Measurements from ENCODE around the gene CENATAC.
"Not testable (repeated sequence)": the region's sequence is repeated elsewhere in the genome, so short reads cannot be mapped to it uniquely, and the experiment has no call there.

Gene CENATAC

DNA sequence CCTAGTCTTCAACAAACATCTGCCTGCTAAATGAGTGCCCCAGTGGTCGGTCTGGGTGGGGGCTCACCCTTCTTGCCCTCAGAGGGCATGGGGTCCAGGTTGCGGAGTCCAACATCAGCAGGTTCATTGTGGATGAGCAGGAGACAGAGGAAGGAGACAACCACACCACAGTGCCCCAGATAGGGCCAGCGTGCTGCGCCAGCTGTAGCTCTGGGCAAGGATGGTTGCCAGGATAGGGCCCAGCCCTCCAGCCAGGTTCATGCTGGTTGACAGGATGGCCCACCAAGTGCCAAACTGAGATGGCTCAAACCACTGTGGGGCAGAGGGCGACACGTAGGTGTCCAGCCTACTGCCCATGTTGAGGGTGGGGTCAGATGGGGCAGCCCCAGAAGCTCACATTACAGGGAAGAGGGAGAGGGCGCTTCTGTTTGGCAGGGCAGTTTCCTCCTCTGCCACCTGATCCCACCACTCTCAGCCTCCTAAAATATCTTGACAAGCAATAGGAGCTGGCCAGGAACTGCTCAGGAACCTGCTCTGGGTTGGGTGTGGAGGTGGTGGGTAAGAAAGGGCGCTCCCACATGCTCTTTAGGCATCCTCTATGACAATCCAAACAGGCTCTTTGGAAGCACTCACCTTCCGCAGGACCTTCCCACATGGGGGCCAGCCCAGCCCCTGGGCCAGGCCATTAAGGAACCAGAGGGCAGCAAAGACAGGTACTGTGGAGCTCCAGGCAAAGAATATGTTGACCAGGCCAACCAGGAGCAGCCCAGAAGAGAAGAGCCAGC is 29.8 kb downstream of the CENATAC start:
- no peak for DNase-seq

DNA sequence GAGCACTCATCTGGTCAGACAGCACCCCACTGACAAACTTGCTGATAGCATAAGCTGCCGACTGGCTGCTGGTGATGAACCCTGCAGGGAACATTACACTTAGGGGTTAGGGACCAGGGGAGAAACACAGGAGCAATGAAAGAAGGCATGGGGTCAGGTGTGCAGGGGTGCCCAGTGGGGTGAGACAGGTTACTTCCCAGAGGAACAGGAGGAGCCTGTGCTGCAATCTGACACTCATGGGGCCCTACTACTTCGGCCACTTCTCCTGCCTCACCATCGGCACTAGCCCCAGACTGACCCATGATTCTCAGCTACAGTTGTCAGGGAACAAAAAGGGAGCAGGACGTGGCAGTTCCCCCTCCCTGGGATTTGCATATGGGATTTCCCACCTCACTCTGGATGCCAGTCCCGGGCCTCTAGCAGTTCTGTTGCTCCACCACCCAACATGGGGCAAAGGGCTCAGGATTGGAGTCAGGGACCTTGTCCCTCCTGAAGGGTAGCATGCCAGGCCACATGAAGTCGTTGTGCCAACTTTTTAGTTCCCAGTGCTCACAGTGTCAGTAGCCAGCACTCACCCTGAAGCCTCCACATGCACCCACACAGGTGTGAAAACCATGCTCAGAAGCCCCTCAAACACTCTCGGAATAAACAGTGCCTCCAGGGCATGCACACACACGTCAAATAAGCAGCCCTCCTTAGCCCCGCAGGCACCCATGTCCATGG is 30.6 kb downstream of the CENATAC start:
- DNase-seq, result no peak

DNA sequence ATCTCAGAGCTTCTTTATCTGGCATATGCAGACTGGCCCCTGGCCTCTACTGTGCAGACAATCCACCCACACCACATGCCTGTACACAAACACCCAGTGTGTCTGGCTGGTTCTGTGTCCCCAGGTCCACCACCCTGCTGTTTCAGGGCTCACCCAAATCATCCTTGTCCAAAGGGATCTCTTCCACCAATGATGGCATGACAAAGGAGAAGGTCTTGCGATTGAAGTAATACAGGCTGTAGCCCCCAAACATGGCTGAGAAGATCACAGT is 31.1 kb downstream of the CENATAC start:
- DNase-seq, result no peak

DNA sequence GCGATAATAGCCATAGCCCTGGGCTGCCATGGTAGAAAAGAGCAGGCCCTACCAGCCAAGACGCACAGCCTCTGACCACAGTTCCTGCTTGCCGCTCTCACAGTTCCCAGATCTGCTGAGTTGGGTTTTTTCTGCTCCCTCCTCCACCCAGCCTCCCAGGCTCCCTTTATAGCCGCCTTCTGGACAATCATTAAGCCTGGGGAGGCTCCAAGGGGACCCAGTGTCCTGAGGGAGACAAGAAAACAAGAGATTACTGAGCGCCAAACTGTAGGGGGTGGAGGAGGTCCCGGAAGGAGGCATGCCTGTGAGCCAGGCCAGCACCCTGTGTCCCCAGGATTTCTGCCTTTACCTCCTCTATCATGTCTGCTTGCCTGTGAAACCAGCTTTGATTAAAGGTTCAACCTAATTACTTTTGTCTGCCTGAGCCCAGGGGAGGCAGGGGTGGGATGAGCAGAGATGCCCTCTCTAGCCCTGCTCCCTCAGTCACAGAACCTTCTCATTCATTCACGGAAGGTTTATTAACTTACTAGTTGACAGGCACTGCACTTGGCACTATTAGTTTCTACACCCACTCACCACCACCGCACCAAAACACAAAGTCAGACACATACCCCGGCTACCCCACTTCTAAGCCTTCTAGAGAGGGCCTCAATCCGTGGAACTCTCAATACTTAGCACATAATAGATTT is 31.5 kb downstream of the CENATAC start:
- DNase-seq, result no peak

DNA sequence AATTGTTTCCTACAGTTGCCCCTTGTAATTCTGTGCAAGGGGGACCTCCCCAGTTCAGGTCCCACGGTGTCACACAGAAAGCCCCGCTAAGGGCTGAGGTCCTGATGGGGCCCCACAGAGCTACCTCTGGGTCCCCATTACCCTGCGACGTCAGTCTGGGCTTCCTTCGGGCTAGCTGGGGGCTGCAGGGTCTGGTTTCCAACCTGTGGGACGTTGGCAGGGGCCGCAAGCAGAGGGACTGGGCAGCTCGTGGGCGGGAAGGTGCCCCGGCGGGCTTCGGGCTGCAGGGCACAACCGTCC is 32.0 kb downstream of the CENATAC start:
- DNase-seq, result no peak

DNA sequence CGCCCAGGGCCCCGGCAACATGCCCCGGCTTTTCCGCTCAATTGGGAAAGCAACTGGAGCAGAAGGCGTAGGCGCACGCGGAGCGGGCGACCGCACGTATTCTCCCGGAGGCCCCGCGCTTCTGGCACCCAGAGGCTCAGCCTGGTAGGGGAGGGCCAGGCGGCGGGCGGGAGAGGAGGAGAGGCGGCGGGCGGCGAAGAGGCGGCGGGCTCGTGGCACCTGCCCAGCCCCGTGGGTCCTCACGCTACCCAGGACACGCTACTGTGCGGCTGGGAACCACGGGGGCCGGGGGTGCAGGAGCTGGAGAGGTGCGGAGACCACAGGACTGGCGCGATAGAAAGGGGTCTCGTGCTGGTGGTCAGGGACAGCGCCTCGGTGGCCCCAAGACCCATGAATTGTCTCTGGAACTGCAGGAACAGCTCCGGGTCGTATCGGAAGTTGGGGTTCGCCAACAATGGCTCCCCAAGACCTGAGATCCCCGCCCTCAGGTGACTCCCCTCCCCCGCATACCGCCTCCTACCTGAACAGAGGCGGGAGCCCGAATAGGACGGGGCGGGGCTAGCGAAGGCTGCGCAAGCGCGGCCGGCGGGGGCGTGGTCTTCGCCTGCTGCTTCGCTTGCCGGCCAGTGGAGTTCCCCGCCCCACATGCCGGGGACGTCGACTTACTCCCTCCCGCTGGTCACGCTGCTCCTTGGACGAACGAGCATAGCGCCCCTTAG is 32.5 kb downstream of the CENATAC start, which contains the start of gene SLC37A4:
TSS of gene SLC37A4 (minus strand) at position 549 of the 719 bp plus-strand sequence.
- peak; percentile 97 for DNase-seq

DNA sequence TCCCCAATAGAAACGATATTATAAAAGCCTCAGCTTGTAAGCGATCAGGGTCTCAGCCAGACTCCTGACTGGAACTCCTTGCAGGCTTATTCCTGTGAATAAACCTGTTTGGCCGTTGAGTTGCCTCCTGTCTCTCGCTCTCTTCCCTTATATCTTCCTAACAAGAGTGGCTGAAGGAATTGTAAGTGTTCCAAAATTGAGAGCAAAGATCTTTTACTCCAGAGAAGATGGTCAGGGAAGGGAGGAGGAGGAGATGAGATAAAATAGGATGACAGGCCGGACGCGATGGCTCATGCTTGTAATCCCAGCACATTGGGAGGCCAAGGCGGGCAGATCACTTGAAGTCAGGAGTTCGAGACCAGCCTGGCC is 34.0 kb downstream of the CENATAC start:
- DNase-seq, result no peak

DNA sequence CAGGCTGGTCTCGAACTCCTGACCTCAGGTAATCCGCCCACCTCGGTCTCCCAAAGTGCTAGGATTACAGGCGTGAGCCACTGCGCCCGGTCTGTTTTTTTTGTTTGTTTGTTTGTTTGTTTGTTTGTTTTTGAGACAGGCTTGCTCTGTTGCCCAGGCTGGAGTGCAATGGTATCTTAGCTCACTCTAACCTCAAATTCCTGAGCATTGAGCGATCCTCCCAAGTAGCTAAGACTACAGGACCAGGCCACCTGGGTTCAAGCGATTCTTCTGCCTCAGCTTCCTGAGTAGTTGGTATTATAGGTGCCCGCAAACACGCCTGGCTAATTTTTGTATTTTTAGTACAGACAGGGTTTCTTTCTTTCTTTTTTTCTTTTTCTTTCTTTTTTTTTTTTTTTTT is 35.5 kb downstream of the CENATAC start:
- DNase-seq, result not testable (repeated sequence)

DNA sequence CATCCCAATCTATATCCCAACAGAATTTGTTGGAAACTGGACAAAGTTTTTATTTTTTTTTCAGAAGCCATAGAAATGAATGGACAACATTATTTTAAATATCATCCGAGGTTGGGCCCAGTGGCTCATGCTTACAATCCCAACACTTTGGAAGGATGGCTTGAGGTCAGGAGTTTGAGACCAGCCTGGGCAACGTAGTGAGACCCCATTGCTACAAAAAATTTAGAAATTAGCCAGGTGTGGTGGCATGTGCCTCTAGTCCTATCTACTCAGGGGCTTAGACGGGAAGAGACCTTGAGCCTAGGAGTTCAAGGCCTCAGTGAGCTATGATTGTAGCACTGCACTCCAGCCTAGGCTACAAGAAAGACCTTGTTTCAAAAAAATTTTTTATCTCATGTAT is 36.9 kb downstream of the CENATAC start:
- no peak for DNase-seq

DNA sequence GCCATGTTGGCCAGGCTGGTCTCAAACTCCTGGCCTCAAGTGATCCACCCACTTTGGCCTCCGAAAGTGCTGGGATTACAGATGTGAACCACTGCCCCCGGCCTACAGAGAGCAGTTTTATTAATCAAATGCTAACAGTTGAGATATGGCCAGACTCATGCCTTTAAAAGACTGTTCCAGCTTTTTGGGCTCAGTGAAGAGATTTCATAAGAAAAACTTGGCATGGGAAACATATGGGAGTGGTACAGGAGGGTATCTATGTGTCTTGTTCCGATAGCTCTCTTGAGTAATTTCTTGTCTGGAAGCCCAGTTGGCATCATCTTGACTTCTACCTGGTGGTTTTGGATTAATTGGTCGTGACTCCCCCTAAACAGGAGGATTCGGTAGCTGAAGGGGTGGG is 40.9 kb downstream of the CENATAC start:
- no peak for DNase-seq

DNA sequence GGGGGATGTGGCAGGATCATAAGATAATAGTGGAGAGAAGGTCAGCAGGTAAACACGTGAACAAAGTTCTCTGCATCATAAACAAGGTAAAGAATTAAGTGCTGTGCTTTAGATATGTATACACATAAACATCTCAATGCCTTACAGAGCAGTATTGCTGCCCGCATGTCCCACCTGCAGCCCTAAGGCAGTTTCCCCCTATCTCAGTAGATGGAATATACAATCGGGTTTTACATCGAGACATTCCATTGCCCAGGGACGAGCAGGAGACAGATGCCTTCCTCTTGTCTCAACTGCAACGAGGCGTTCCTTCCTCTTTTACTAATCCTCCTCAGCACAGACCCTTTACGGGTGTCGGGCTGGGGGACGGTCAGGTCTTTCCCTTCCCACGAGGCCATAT is 41.5 kb downstream of the CENATAC start:
- DNase-seq, result not testable (repeated sequence)

DNA sequence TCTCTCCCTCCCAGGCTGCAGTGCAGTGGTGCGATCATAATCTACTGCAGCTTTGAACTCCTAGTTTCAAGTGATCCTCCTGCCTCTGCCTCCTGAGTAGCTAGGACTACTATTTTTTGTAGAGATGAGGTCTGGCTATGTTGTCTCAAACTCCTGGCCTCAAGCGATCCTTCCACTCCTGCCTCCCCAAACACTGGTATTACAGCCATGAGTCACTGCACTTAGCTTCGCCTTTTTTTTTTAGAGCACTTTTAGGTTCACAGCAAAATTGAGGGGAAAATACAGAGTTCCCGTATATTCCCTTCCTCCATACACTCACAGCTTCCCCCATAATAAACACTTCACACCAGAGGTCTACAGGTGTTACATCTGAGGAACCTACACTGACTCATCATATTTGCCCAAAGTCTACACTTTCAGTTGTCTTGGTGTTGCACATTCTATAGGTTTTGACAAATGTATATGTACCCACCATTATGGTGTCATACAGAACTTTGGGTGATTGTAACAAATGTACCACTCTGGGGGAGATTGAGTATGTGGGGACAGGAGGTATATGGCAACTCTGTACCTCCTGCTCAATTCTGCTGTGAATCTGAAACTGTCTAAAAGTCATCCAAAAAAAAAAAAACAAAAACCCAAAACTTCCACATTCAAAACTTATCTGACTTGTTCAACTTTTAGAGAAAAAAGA is 44.0 kb downstream of the CENATAC start:
- no peak for DNase-seq

DNA sequence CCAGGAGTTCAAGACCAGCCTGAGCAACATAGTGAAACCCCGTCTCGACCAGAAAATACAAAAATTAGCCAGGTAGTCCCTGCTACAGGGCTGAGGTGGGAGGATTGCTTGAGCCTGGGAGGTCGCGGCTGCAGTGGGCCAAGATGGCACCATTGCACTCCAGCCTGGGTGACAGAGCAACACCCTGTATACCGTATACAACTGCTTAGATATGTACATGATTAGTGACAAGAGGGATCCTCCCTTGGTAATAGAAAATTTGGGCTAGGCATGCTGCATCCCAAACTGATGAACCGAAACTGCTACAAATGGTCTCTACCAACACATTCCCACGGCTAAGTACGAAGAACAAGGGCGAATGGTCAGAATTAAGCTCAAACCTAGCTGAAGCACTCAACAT is 45.0 kb downstream of the CENATAC start:
- DNase-seq, result no peak

DNA sequence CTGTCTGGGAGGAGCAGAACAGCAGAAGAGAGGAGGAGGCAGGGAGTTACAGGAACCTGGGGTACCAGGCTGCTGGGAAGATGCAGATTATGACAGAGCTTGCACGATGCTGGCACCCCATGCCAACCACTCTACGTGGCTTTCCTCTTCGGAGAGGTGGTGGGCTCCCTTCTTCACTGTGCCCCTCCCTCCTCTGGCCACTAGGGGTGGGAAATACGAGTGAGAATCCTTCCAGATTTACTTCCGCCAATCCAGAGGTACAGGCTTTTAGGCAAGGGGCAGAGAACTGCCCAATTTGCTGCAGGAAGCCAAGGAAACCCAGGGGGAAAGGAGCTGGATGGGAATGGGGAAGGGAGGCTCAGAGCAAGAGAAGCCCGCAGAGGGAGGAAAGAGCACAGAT is 46.8 kb downstream of the CENATAC start:
- no peak for DNase-seq

DNA sequence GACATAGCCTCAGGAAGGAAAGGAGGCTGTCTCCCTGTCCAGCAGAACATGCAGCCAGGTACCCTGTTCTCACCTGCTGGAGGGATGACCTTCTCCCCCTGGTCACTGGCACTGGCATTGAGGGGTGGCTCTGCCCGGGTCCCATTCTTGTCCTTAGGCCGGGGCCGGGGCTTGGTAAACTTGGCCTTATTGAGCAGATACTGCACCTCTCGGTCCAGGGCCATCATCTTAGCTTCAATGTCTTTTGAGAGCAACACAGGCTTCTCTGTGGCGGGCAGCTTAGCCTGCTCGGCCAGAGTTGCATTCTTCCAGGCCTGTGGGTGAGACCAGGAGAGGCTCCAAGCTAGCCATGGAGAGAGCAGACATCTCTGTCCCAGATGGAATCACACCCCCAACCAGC is 48.6 kb downstream of the CENATAC start:
- DNase-seq, result no peak

DNA sequence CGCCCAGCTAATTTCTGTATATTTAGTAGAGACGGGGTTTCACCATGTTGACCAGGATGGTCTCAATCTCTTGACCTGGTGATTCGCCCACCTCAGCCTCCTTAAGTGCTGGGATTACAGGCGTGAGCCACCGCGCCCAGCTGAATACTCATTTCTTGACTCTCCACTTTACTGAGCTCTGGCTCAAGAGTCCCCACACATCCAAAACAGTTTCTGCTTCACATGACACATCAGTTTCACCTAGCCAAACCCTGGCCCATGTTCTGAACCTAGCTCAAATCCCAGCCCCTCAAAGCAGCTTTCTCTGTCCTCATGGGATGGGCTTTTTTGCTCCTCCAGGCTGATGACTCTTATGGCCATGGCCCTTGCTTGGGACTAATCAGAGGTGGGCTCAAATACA is 49.3 kb downstream of the CENATAC start:
- no peak for DNase-seq

DNA sequence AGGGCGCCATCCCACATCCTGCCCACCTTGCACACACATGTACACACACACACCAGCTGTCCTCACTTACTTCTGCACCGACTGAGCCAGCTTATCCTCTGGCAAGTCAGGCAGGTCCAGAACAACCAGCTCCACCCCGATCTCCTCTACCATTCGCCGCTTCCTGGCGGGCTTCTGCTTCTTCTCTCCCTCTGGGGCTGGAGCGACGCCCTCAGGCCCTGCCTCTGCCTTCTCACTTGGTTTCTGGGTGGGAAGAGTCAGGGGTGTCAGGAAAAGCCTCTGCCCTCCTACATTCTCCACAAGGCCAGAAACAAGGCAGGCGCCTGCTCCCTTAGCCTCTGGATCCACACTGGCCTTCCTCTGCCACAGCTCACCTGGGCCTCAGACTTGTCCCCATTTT is 50.7 kb downstream of the CENATAC start:
- DNase-seq, result no peak

DNA sequence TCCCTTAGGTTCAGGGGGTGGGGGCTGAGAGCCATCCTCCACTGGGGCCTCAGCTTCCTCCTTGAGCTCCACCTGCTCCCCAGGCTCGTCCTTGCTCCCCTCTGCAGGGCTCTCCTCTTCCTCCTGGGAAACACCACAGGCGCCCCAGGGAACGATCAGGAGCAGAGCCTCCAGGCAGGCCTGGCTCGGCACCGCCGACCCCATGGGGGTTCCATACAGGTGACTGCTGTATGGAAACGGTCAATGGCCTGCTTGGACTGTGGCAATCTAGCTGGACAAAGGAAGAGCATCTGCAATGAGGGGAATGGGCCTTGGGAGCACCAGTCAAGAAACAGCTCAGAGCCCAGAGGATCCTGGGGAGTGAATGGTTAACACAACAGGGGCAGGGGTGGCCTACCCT is 51.1 kb downstream of the CENATAC start:
- no peak for DNase-seq

DNA sequence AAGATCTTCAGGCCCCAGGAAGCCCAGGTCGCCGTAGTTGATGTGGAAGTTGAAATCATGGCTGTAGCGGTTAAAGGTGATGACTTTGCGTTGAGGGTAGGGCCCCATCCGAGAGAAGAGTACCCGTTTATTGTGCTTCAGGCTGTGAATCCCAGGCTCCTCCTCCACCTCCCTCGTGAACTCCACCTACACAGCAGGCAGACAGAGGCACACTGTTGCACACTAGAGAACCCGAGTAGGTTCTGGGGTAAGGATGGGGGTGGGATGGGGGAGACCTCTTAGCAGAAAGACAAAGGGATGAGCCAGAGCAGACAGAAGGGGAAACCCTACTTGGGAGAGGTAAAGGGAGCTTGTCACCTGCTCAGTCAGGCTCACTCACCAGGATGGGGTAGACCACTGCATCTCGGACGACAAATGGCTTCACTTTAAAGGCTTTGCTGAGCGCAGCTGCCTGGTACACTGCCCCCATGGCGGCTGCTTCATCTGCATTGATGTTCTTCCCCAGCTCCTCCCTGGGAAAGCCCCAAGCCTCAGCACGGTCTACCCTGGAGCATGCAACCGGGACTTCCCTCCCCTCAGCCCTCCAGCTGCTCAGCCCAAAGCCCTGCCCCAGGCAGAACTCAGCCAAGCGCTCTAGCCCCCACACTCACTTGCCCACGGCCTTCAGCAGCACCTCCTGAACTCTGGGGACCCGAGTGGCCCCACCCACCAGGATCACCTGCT is 53.7 kb downstream of the CENATAC start:
- DNase-seq, result no peak

DNA sequence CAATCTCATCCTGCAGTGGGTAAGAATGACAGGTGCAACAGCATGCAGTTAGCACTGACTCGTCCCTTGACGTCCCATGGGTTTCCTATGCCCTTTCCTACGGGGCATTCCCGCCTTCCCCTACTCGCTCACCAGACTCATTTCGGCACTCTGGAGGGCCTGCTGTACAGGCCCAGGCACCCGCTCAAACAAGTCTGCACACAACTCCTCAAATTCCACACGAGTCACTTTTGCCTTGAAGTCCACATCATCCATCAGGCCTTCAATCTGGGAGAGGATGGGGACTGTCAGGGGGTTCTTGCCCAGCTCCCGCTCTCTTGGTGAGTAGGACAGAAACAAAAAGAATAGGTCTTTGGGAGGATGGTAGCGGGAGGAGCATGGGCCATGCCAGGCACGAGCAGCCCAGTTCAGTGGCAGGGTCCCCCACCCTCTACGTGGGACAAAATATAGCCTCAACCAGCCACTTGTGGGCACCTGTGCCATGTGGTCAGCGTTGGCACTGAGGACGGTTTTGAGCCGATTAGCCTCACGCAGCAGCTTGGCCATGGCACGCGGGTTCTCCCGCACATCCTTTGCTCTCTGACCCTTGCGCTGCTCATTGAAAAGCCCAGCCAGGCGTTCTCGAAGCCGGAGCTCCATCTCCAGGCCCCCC is 54.4 kb downstream of the CENATAC start:
- DNase-seq, result no peak

DNA sequence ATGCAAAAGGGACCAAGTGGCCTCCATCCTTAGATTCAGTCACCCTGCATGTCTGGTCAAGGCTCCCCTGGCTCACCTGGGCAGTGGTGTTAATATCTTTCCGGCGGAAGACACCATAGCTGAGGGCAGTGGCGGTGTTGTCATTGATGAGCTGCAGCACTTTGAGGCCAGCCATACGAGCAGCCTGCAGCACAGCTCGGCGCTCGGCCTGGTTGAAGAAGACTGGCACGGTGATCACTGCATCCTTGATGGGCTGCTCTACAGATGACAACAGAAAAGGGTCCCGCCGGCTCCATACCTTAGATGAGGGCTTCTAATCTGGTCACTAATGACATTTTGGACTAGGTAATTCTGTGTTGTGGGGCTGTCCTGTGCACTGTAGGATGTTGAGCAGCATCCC is 56.5 kb downstream of the CENATAC start:
- no peak for DNase-seq

DNA sequence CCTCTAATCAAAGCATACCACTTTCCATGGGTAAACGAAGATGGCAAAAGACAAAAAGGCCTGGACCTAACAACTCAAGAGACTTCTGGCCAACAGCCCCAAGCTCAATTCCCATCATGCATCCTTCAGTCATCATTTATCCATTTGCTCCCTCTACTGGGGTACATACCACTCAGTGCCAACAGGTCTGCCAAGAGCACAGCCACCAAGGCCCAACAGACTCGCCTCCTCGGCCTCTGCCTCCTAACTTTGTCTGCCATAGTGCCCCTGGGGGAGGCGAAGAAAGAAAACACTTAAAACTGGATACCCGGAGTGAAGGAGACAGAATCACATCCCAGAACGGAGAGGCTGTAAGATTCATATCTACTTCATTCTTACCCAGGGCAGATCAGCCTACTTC is 58.0 kb downstream of the CENATAC start:
- no peak for DNase-seq

All from NCI-H2029 (cell line).